PC-9 (cell line): ENCODE data around the gene CACNA1H. TPM values are rescaled to one million over a fixed set of nuclear protein-coding genes. Genes with fewer than 3 reads are reported as not detected.

Source experiments
- BruUV-seq: library from RNA; stranded (reverse); fragments of 400-500 nt; replicated peaks from 2 replicates; lab custom pipeline; 2021; lab: Mats Ljungman, UMichigan
- CTCF ChIA-PET: fragments of 300-600 bp; sonication (Branson Sonifier 250); formaldehyde crosslinking; loops from one replicate; lab custom pipeline; 2022; ENCODE audit warnings: antibody characterized with exemption; lab: Charles Lee
- POLR2A ChIA-PET: fragments of 300-600 bp; sonication (Branson Sonifier 250); formaldehyde crosslinking; loops from one replicate; lab custom pipeline; 2022; ENCODE audit warnings: antibody characterized with exemption; ENCODE audit not compliant: unreplicated experiment; lab: Charles Lee
- DNase-seq, 2 experiments: peaks; one replicate each; pipeline versions ENCODE4 v3.0.0 to v3.0.0-alpha.2; 2015 to 2022; ENCODE audit warnings: mixed read lengths in 1 of 2
- H2AFZ ChIP-seq: fragments of 200-600 bp; sonication (generic); 2 replicates; pipeline ENCODE4 v1.8.1; 2017; ENCODE audit warnings: antibody characterized with exemption
- H3F3A ChIP-seq: fragments of 200-600 bp; sonication (generic); 2 replicates; pipeline ENCODE4 v1.8.1; 2017; ENCODE audit warnings: antibody characterized with exemption, mild to moderate bottlenecking, low read depth; ENCODE audit not compliant: insufficient read depth
- H3K27ac ChIP-seq: fragments of 200-600 bp; sonication (generic); 2 replicates; pipeline ENCODE4 v1.6.1; 2016; ENCODE audit warnings: mixed run types
- H3K27me3 ChIP-seq: fragments of 200-600 bp; sonication (generic); 2 replicates; pipeline ENCODE4 v1.6.1; 2016; ENCODE audit warnings: low read depth, mixed run types; ENCODE audit not compliant: insufficient read depth
- H3K36me3 ChIP-seq: fragments of 200-600 bp; sonication (generic); 2 replicates; pipeline ENCODE4 v1.6.1; 2016; ENCODE audit warnings: low read depth, mixed run types
- H3K4me1 ChIP-seq: fragments of 200-600 bp; sonication (generic); replicated peaks from 2 replicates; pipeline ENCODE4 v1.6.1; 2016; ENCODE audit warnings: mixed run types; ENCODE audit not compliant: insufficient read depth
- H3K4me2 ChIP-seq: fragments of 200-600 bp; sonication (generic); 2 replicates; pipeline ENCODE4 v1.6.1; 2017; ENCODE audit warnings: mixed run types
- H3K4me3 ChIP-seq: fragments of 200-600 bp; sonication (generic); 2 replicates; pipeline ENCODE4 v1.6.1; 2016; ENCODE audit warnings: mixed run types
- H3K79me2 ChIP-seq: fragments of 200-600 bp; sonication (generic); 2 replicates; pipeline ENCODE4 v1.6.1; 2017; ENCODE audit warnings: low read depth, mixed run types
- H3K9me2 ChIP-seq: fragments of 200-600 bp; sonication (generic); 2 replicates; pipeline ENCODE4 v1.8.1; 2017; ENCODE audit warnings: mild to moderate bottlenecking; ENCODE audit not compliant: insufficient read depth
- H3K9me3 ChIP-seq: fragments of 200-600 bp; sonication (generic); 2 replicates; pipeline ENCODE4 v1.8.1; 2016; ENCODE audit warnings: low read depth; ENCODE audit not compliant: insufficient read depth
- H4K20me1 ChIP-seq: fragments of 200-600 bp; sonication (generic); 2 replicates; pipeline ENCODE4 v1.8.1; 2017; ENCODE audit not compliant: insufficient read depth
- EZH2 ChIP-seq: fragments of 200-600 bp; sonication (generic); IDR thresholded peaks from 2 replicates; pipeline ENCODE4 v1.8.0; 2017; ENCODE audit warnings: antibody characterized with exemption, low read depth
- intact Hi-C: fragments of 100-400 bp; cut with micrococcal nuclease; formaldehyde crosslinking; loops from one replicate; pipeline ENCODE4 v1.10.0; 2022; ENCODE audit not compliant: unreplicated experiment
- total RNA-seq: library from RNA; stranded (reverse); gene quantifications from 2 replicates; pipeline ENCODE4 v1.2.3, GENCODE V29; 2021
- TF ChIP-seq, protein P1 (sequence below): fragments of 200-600 bp; sonication (generic); conservative IDR thresholded peaks from 2 replicates; pipeline ENCODE4 v1.6.1; 2017; ENCODE audit warnings: mixed run types, antibody characterized with exemption, mild to moderate bottlenecking, moderate library complexity

Gene CACNA1H
- total RNA-seq, 1 experiment from 2014 or later: not detected

DNA sequence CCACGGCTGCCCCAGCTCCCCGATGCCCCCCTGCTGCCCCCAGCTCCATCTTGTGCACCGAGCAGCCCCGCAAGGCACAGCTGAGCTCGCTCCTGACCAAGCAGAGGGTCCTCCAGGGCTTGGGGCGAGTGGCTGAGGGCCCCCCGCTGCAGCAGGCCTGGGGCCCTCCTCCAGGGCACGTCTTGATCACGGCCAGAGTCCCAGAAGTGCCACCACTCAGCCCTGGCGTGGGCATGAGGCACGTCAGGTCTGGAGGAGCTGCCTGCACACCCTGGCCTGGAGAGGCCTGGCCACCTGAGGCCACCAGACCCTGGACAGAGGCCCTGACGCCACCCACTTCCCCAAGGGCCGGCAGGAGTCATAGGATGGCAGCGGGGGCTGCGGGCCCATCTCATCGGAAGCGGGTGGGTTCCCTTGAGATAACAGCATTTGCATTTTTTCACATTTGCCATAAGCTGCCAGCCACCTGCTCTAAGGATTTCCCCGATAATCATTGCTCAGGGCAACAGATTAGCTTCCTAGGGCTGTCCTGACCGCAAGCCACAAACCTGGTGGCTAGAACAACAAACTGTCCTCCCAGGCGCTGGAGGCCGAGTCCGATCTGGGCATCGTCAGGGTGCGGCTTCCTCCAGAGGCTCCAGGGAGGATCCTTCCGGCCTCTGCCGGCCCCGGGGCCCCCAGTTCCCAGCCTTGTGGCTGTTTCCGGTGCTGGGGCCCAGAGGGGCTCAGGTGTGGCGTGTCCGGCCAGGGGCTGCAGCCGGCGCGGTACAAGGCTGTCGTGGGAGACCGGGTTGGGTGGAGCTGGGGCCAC, 32.9 kb upstream of the CACNA1H start:
- BruUV-seq: no TSS peak
- no peaks in the 10 kb centered on the region for H3K36me3 ChIP-seq
- no peaks in the 10 kb centered on the region for H3K9me3 ChIP-seq
- no peaks in the 10 kb centered on the region for H3F3A ChIP-seq
- no peak overlapping the region; the same call in 1 of the 2 replicates for H3K4me2 ChIP-seq
- TF ChIP-seq EZH2: no peak
- TF ChIP-seq, protein P1, sequence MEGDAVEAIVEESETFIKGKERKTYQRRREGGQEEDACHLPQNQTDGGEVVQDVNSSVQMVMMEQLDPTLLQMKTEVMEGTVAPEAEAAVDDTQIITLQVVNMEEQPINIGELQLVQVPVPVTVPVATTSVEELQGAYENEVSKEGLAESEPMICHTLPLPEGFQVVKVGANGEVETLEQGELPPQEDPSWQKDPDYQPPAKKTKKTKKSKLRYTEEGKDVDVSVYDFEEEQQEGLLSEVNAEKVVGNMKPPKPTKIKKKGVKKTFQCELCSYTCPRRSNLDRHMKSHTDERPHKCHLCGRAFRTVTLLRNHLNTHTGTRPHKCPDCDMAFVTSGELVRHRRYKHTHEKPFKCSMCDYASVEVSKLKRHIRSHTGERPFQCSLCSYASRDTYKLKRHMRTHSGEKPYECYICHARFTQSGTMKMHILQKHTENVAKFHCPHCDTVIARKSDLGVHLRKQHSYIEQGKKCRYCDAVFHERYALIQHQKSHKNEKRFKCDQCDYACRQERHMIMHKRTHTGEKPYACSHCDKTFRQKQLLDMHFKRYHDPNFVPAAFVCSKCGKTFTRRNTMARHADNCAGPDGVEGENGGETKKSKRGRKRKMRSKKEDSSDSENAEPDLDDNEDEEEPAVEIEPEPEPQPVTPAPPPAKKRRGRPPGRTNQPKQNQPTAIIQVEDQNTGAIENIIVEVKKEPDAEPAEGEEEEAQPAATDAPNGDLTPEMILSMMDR: no peak
- intact Hi-C loops: no loop called here
- ChIA-PET CTCF (no interaction called here), POLR2A (interaction anchor here (0.6 kb wide), 1 partner anchor 16 kb away, joined by 9 read pairs; no protein-coding TSS in a partner anchor)
- H2AFZ ChIP-seq: no peak overlapping the region
- no peaks in the 10 kb centered on the region for H3K4me1 ChIP-seq
- no peaks in the 10 kb centered on the region for H3K9me2 ChIP-seq
- no peaks in the 10 kb centered on the region for H3K79me2 ChIP-seq
- H3K4me3 ChIP-seq: no peak overlapping the region
- peaks cover 91% of the 10 kb centered on the region for H3K27me3 ChIP-seq
- no peak overlapping the region for H3K27ac ChIP-seq
- no peaks in the 10 kb centered on the region for H4K20me1 ChIP-seq
- peak in 1 of 2 experiments; percentile 58 for DNase-seq

DNA sequence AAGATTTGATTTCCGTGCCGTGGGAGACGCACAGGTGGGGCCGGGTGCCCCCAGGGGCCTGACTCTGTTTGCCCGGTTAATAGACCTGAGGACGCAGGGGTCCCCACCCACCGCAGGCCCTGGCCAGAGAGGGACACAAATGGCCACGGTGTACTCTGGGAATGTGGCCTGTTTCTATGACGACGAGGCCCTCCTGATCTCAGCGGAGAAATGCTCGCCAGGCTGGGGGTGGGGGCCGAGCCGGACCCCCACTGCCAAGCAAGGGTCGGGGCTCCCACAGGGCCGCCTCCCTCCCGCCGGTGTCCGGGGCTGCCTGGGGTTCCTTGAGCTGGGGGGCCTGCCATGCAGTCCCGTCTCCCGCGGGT, 32.3 kb upstream of the CACNA1H start:
- no peaks in the 10 kb centered on the region for H3K79me2 ChIP-seq
- H3F3A ChIP-seq: no peaks in the 10 kb centered on the region
- no peak for DNase-seq
- POLR2A ChIA-PET: no interaction called here
- CTCF ChIA-PET: no interaction called here
- no peaks in the 10 kb centered on the region for H3K4me1 ChIP-seq
- H3K9me3 ChIP-seq: no peaks in the 10 kb centered on the region
- no peaks in the 10 kb centered on the region for H3K9me2 ChIP-seq
- no peak overlapping the region for H3K4me3 ChIP-seq
- BruUV-seq: no TSS peak
- peaks cover 94% of the 10 kb centered on the region for H3K27me3 ChIP-seq
- intact Hi-C loops: no loop called here
- 0 out of 2 replicates have a peak, but pooled peaks cover under 1% of the 10 kb centered on the region for H4K20me1 ChIP-seq
- H3K4me2 ChIP-seq: no peak overlapping the region; the same call in 1 of the 2 replicates
- peak; percentile 82; the same call in 1 of the 2 replicates for TF ChIP-seq EZH2
- TF ChIP-seq, protein P1: no peak
- H2AFZ ChIP-seq: no peak overlapping the region
- H3K27ac ChIP-seq: no peak overlapping the region
- H3K36me3 ChIP-seq: no peaks in the 10 kb centered on the region

DNA sequence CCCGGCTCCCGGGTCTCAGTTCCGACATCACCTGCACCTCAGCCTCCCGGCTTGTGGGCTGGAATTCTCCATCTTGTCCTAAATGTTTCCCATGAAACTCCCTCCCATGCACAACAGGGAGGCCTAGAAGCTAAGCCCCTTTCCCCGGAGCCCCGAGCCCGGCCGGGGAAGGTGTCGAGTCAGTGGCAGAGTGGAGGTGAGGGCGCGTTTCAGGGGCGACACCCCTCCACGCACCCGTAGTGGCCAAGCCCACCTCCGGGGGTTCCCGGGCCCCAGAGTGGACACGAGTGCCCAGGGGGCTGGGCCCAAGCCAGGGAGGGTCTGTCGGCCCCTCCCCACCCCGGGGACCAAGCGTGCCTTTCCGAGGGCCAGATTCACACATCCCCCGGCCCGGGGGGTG, 31.9 kb upstream of the CACNA1H start:
- H3K9me3 ChIP-seq: no peaks in the 10 kb centered on the region
- H3K4me2 ChIP-seq: no peak overlapping the region
- H4K20me1 ChIP-seq: 0 out of 2 replicates have a peak, but pooled peaks cover 3% of the 10 kb centered on the region
- H3K4me1 ChIP-seq: no peaks in the 10 kb centered on the region
- TF ChIP-seq, protein P1: no peak
- TF ChIP-seq EZH2: no peak; the same call in 1 of the 2 replicates
- H3F3A ChIP-seq: no peaks in the 10 kb centered on the region
- no peak overlapping the region for H3K4me3 ChIP-seq
- H3K36me3 ChIP-seq: no peaks in the 10 kb centered on the region
- ChIA-PET POLR2A (no interaction called here), CTCF (interaction anchor here (0.6 kb wide), 1 partner anchor 17 kb away, joined by 3 read pairs; no protein-coding TSS in a partner anchor)
- H3K27me3 ChIP-seq: peaks cover 95% of the 10 kb centered on the region
- no peak overlapping the region for H3K27ac ChIP-seq
- H3K9me2 ChIP-seq: no peaks in the 10 kb centered on the region
- H2AFZ ChIP-seq: no peak overlapping the region
- BruUV-seq: no TSS peak
- intact Hi-C loops: no loop called here
- DNase-seq: no peak
- H3K79me2 ChIP-seq: no peaks in the 10 kb centered on the region
